ENCODE results near the gene HEYL.

The HEYL gene

GRCh38 chr1:39639305-39640130, at the start of gene HEYL:
Gene HEYL (minus strand): TSS chr1:39639643. CDS start chr1:39639625, 18 bp downstream.
- no peak for DNase-seq

GRCh38 chr1:39689214-39689613, 49.8 kb upstream of the HEYL start:
- no peak for DNase-seq

GRCh38 chr1:39688706-39689105, 49.3 kb upstream of the HEYL start:
- DNase-seq = no peak

GRCh38 chr1:39687243-39687642, 47.8 kb upstream of the HEYL start:
- no peak for DNase-seq

- no peak for DNase-seq
Measured at GRCh38 chr1:39685071-39685470, 45.6 kb upstream of the HEYL start.

- no peak for DNase-seq
Measured at GRCh38 chr1:39684313-39684664, 44.8 kb upstream of the HEYL start.

- DNase-seq = no peak
Measured at GRCh38 chr1:39683591-39684312, 44.3 kb upstream of the HEYL start.

- DNase-seq = no peak
Measured at GRCh38 chr1:39681999-39682398, 42.6 kb upstream of the HEYL start.

- DNase-seq = no peak
Measured at GRCh38 chr1:39681294-39681693, 41.9 kb upstream of the HEYL start.

GRCh38 chr1:39680751-39681150, 41.3 kb upstream of the HEYL start:
- no peak for DNase-seq

GRCh38 chr1:39679821-39680220, 40.4 kb upstream of the HEYL start:
- DNase-seq = no peak

- DNase-seq = no peak
Measured at GRCh38 chr1:39678889-39679288, 39.4 kb upstream of the HEYL start.

GRCh38 chr1:39677645-39678044, 38.2 kb upstream of the HEYL start:
- DNase-seq = no peak

GRCh38 chr1:39676948-39677548, 37.6 kb upstream of the HEYL start:
- DNase-seq = no peak

- DNase-seq = no peak
Measured at GRCh38 chr1:39675220-39675619, 35.8 kb upstream of the HEYL start.

GRCh38 chr1:39673215-39673614, 33.8 kb upstream of the HEYL start:
- no peak for DNase-seq

GRCh38 chr1:39672551-39672947, 33.1 kb upstream of the HEYL start:
- DNase-seq = no peak

- DNase-seq = no peak
Measured at GRCh38 chr1:39671793-39672550, 32.5 kb upstream of the HEYL start, which contains the start of gene NT5C1A. Gene NT5C1A (minus strand): TSS chr1:39672107. CDS start chr1:39672038, 69 bp downstream.

- DNase-seq = no peak
Measured at GRCh38 chr1:39671433-39671792, 32.0 kb upstream of the HEYL start.

GRCh38 chr1:39670689-39671088, 31.2 kb upstream of the HEYL start:
- DNase-seq = no peak

- no peak for DNase-seq
Measured at GRCh38 chr1:39668894-39669293, 29.5 kb upstream of the HEYL start.

- no peak for DNase-seq
Measured at GRCh38 chr1:39668111-39668510, 28.7 kb upstream of the HEYL start.

GRCh38 chr1:39666772-39667171, 27.3 kb upstream of the HEYL start:
- no peak for DNase-seq

Data from NCI-H187 (cell line).